Neural progenitor cell (in vitro differentiated cells): ENCODE measurements around the gene IMPDH1.

ENCODE experiments used
- EZH2phosphoT487 ChIP-seq: fragments of 200-600 bp; sonication (generic); IDR thresholded peaks from 2 replicates; pipeline ENCODE4 v1.6.1; 2017; ENCODE audit warnings: antibody characterized with exemption
- TF ChIP-seq, protein P1 (sequence below): fragments of 200-600 bp; sonication (generic); IDR thresholded peaks from 2 replicates; pipeline ENCODE4 v1.5.1; 2017; ENCODE audit warnings: antibody characterized with exemption, mild to moderate bottlenecking

DNA sequence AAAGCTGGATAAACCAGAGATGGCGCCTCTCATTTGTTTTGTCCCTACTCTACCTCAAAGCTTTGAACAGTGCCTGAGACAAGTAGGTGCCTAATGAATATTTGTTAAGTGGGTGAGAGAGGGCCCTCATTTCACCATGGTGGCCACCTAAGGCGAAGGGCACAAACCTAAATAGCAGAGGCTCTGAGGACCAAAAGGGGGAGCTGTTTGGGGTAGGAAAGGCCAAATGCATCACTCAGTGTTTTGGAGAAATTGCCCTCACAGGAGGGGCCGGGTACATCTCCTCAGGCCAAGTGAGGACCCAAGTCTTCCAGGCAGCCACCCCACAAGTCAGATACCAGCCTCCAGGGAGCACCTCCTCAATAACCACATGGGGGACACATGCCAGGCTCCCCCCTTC, 14.0 kb downstream of the IMPDH1 start:
- TF ChIP-seq, protein P1, sequence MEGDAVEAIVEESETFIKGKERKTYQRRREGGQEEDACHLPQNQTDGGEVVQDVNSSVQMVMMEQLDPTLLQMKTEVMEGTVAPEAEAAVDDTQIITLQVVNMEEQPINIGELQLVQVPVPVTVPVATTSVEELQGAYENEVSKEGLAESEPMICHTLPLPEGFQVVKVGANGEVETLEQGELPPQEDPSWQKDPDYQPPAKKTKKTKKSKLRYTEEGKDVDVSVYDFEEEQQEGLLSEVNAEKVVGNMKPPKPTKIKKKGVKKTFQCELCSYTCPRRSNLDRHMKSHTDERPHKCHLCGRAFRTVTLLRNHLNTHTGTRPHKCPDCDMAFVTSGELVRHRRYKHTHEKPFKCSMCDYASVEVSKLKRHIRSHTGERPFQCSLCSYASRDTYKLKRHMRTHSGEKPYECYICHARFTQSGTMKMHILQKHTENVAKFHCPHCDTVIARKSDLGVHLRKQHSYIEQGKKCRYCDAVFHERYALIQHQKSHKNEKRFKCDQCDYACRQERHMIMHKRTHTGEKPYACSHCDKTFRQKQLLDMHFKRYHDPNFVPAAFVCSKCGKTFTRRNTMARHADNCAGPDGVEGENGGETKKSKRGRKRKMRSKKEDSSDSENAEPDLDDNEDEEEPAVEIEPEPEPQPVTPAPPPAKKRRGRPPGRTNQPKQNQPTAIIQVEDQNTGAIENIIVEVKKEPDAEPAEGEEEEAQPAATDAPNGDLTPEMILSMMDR, result no peak
- TF ChIP-seq EZH2phosphoT487, result no peak
